Measurements from ENCODE around the gene TACC2. TPM values are rescaled to one million over a fixed set of nuclear protein-coding genes. Genes with fewer than 3 reads are reported as not detected.
"Not testable (repeated sequence)": the region's sequence is repeated elsewhere in the genome, so short reads cannot be mapped to it uniquely, and the experiment has no call there.

Gene TACC2
- total RNA-seq, 2 experiments from 2014 or later, result not detected

- Mint-ChIP-seq H3K27me3 (peaks cover 13% of the 10 kb centered on the region), H3K9me3 (peaks cover 10% of the 10 kb centered on the region), H3K27ac (no peak overlapping the region), H3K4me1 (no peaks in the 10 kb centered on the region), H3K36me3 (no peaks in the 10 kb centered on the region), H3K4me3 (no peak overlapping the region)
- DNase-seq, result no peak
- POLR2A ChIA-PET, result no interaction called here
- ATAC-seq (ENCODE audit: low read depth), result no peak
Measured at GRCh38 chr10:121998462-121998861, 9.5 kb downstream of the TACC2 start.

GRCh38 chr10:121999301-121999700 is 10.3 kb downstream of the TACC2 start:
- Mint-ChIP-seq H3K4me3 (no peak overlapping the region), H3K4me1 (no peaks in the 10 kb centered on the region), H3K36me3 (no peaks in the 10 kb centered on the region), H3K9me3 (peaks cover 11% of the 10 kb centered on the region), H3K27me3 (peaks cover 8% of the 10 kb centered on the region), H3K27ac (no peak overlapping the region)
- DNase-seq (no peak), ATAC-seq (ENCODE audit: low read depth) (no peak)
- POLR2A ChIA-PET, result no interaction called here

- POLR2A ChIA-PET, result no interaction called here
- Mint-ChIP-seq H3K27ac (no peak overlapping the region), H3K36me3 (no peaks in the 10 kb centered on the region), H3K4me1 (no peaks in the 10 kb centered on the region), H3K27me3 (peaks cover 8% of the 10 kb centered on the region), H3K4me3 (no peak overlapping the region), H3K9me3 (peaks cover 12% of the 10 kb centered on the region)
- DNase-seq (no peak), ATAC-seq (ENCODE audit: low read depth) (no peak)
Measured at GRCh38 chr10:122001698-122002097, 12.7 kb downstream of the TACC2 start.

DNA sequence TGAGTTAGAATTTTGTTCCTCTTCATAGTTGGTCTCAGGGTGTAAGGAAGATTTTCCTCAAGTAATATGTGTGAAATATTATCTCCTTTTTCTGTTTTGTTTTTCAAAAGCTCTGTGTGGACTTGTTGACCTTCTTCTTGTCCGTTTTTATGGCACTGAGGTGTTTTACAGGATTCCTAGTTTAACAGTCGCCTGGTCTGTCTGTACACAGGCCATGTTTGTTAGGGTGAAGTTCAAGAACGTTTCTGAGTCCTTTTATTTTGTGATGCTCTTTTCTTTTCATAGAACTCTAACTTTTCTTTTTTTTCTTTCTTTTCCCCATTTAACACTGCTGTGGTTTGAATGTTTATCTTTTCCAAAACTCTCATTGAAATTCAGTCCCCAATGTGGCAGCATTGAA is 18.5 kb downstream of the TACC2 start:
- H3K27ac Mint-ChIP-seq, result no peak overlapping the region
- no peaks in the 10 kb centered on the region for H3K36me3 Mint-ChIP-seq
- H3K27me3 Mint-ChIP-seq, result peaks cover 6% of the 10 kb centered on the region
- H3K9me3 Mint-ChIP-seq, result peaks cover 5% of the 10 kb centered on the region
- POLR2A ChIA-PET, result no interaction called here
- DNase-seq, result no peak
- ATAC-seq (ENCODE audit: low read depth), result no peak
- H3K4me1 Mint-ChIP-seq, result no peaks in the 10 kb centered on the region
- no peak overlapping the region for H3K4me3 Mint-ChIP-seq

DNA sequence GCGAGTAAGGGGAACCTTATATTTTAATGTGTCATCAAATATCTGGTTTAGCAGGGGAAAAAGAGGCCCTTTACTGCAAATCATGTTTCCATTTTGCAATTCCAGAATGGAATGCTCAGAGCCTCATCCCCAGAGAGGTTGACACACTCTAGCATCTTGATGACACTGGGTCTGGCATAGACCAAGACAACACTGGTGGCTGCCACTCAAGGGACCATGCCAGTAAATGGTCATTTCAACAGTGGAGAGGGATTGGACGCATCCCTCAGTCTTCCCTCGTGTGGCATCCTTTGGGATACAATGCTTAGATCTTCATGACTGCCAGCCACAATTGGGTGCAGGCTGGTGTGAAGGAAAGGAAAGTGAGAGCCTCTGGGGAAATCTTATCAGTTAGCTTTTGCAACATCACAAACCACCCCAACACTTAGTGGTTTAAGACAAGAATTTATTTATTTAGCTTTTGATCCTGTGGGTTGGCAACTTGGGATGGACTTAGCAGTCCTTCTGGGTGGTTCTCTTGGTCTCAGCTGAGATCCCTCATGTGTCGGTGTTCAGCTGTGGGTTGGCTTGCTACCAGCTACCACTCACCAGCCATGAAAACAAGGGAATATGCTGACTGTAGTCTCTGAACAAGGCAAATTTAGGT is 21.6 kb downstream of the TACC2 start:
- POLR2A ChIA-PET, result no interaction called here
- Mint-ChIP-seq H3K27ac (no peak overlapping the region), H3K27me3 (peaks cover 12% of the 10 kb centered on the region), H3K36me3 (no peaks in the 10 kb centered on the region), H3K4me1 (no peaks in the 10 kb centered on the region), H3K4me3 (no peak overlapping the region), H3K9me3 (no peaks in the 10 kb centered on the region)
- no peak for ATAC-seq (ENCODE audit: low read depth)
- no peak for DNase-seq

GRCh38 chr10:122012731-122013130 is 23.8 kb downstream of the TACC2 start:
- ATAC-seq (ENCODE audit: low read depth) (no peak), DNase-seq (no peak)
- Mint-ChIP-seq H3K27ac (no peak overlapping the region), H3K27me3 (peaks cover 12% of the 10 kb centered on the region), H3K36me3 (no peaks in the 10 kb centered on the region), H3K9me3 (no peaks in the 10 kb centered on the region), H3K4me3 (no peak overlapping the region), H3K4me1 (no peaks in the 10 kb centered on the region)
- POLR2A ChIA-PET, result no interaction called here

DNA sequence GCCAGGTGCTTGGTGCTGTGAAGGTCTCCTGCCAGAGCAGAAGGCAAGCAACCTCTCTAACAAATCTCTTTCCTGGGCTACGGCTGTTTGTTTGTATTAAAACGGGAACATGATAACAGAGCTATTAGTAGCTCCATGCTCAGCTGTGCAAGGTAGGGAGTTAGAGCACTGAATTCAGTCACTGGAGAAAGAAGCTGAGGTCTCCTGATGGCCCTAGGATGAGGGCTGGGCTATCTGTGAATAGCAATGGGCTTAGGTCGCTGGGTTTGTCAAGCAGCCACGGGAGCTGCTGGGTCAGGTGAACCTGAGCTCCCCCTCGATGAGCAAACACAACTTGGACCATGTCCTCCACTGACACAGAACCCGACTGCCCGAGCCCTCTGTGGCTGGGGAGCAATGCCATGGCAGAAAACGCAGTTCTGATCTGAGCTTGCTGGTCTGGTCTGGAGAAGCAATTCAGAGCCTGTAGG is 24.4 kb downstream of the TACC2 start:
- H3K27ac Mint-ChIP-seq, result no peak overlapping the region
- POLR2A ChIA-PET, result no interaction called here
- no peaks in the 10 kb centered on the region for H3K9me3 Mint-ChIP-seq
- H3K4me1 Mint-ChIP-seq, result no peaks in the 10 kb centered on the region
- no peaks in the 10 kb centered on the region for H3K36me3 Mint-ChIP-seq
- ATAC-seq (ENCODE audit: low read depth) (no peak), DNase-seq (no peak)
- no peak overlapping the region for H3K4me3 Mint-ChIP-seq
- H3K27me3 Mint-ChIP-seq, result peaks cover 12% of the 10 kb centered on the region

- ATAC-seq (ENCODE audit: low read depth) (no peak), DNase-seq (no peak)
- H3K36me3 Mint-ChIP-seq, result no peaks in the 10 kb centered on the region
- no peaks in the 10 kb centered on the region for H3K9me3 Mint-ChIP-seq
- POLR2A ChIA-PET, result no interaction called here
- H3K4me1 Mint-ChIP-seq, result no peaks in the 10 kb centered on the region
- H3K27me3 Mint-ChIP-seq, result peaks cover 22% of the 10 kb centered on the region
- no peak overlapping the region for H3K27ac Mint-ChIP-seq
- no peak overlapping the region for H3K4me3 Mint-ChIP-seq
Measured at GRCh38 chr10:122014652-122015248, 25.8 kb downstream of the TACC2 start.

- peaks cover 25% of the 10 kb centered on the region for H3K27me3 Mint-ChIP-seq
- H3K36me3 Mint-ChIP-seq; POLR2A ChIA-PET; H3K4me1 Mint-ChIP-seq; H3K27ac Mint-ChIP-seq; ATAC-seq (ENCODE audit: low read depth); H3K9me3 Mint-ChIP-seq; H3K4me3 Mint-ChIP-seq; DNase-seq: not testable (repeated sequence)
Measured at GRCh38 chr10:122017926-122018325, 29.0 kb downstream of the TACC2 start.

DNA sequence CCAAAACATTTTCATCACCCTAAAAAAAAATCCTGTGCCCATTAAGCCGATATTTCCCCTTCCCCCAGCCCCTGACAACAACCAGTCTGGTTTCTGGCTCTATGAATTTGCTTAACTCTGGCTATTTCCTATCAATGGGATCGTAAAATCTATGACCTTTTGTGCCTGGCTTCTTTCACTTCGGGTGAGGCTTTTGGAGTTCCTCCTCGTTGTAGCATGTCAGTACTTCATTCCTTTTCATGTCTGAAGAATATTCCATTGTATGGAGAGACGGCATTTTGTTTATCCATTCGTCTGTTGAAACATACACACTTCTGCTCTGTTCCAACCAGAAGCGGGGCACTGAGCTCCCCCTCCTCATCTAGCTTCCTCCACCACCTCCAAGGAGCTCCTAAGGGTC is 29.5 kb downstream of the TACC2 start:
- POLR2A ChIA-PET, result no interaction called here
- Mint-ChIP-seq H3K36me3 (no peaks in the 10 kb centered on the region), H3K4me1 (no peaks in the 10 kb centered on the region)

GRCh38 chr10:122018951-122019413 is 30.0 kb downstream of the TACC2 start:
- H3K4me1 Mint-ChIP-seq, result no peaks in the 10 kb centered on the region
- DNase-seq (no peak), ATAC-seq (ENCODE audit: low read depth) (no peak)
- H3K27ac Mint-ChIP-seq, result no peak overlapping the region
- POLR2A ChIA-PET, result no interaction called here
- peaks cover 23% of the 10 kb centered on the region for H3K27me3 Mint-ChIP-seq
- no peaks in the 10 kb centered on the region for H3K9me3 Mint-ChIP-seq
- H3K36me3 Mint-ChIP-seq, result no peaks in the 10 kb centered on the region
- no peak overlapping the region for H3K4me3 Mint-ChIP-seq

More for the DNA sequence above, 29.5 kb downstream of the TACC2 start:
- ATAC-seq (ENCODE audit: low read depth), result no peak
- Mint-ChIP-seq H3K27me3 (peaks cover 25% of the 10 kb centered on the region), H3K9me3 (no peaks in the 10 kb centered on the region), H3K4me3 (no peak overlapping the region), H3K27ac (no peak overlapping the region)
- no peak for DNase-seq

- POLR2A ChIA-PET, result no interaction called here
- H3K27ac Mint-ChIP-seq, result no peak overlapping the region
- H3K36me3 Mint-ChIP-seq, result no peaks in the 10 kb centered on the region
- no peak overlapping the region for H3K4me3 Mint-ChIP-seq
- ATAC-seq (ENCODE audit: low read depth) (no peak), DNase-seq (no peak)
- H3K27me3 Mint-ChIP-seq, result peaks cover 21% of the 10 kb centered on the region
- H3K9me3 Mint-ChIP-seq, result no peaks in the 10 kb centered on the region
- no peaks in the 10 kb centered on the region for H3K4me1 Mint-ChIP-seq
Measured at GRCh38 chr10:122019414-122019975, 30.5 kb downstream of the TACC2 start.

DNA sequence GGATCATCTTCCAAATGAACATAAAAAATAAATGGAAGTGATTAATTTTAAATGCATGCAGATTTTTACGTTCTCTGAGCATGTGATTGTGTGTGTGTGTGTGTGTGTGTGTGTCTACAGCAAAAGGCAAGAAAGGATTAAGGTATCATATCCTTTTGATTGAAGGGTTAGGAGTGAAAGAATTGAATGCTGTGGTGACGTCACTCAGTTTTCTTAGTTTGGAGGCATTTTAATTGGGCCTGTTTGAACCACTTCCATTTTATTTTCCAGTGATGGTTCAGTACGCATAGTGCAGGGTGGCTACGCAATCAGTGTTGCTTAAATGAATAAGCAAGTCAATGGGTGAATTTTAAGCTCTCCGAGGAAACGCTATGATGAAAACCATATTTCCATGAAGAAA is 31.3 kb downstream of the TACC2 start:
- POLR2A ChIA-PET, result no interaction called here
- H3K4me1 Mint-ChIP-seq, result no peaks in the 10 kb centered on the region
- H3K27me3 Mint-ChIP-seq, result peaks cover 19% of the 10 kb centered on the region
- no peak overlapping the region for H3K4me3 Mint-ChIP-seq
- DNase-seq (no peak), ATAC-seq (ENCODE audit: low read depth) (no peak)
- H3K36me3 Mint-ChIP-seq, result no peaks in the 10 kb centered on the region
- no peak overlapping the region for H3K27ac Mint-ChIP-seq
- no peaks in the 10 kb centered on the region for H3K9me3 Mint-ChIP-seq

DNA sequence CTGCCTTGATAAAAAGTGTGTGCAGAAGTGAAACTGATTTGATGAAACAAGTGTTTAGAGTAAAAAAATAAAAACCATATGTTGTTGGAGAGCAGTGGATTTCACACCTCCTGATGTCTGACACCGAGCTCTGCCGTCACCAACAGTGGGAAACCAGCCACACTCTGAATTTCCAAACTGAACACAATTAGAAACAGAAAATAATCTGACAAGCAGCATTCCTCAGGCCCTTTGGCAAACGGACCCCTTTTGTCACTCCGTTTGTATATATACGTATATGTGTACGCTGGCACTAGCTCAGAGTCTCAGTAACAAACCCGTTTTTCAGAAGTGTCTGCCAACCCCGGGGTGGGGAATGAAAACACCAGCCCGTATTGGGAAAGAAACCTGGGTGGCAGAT is 32.4 kb downstream of the TACC2 start:
- Mint-ChIP-seq H3K4me3 (no peak overlapping the region), H3K27ac (no peak overlapping the region), H3K4me1 (no peaks in the 10 kb centered on the region), H3K27me3 (peaks cover 19% of the 10 kb centered on the region), H3K9me3 (no peaks in the 10 kb centered on the region), H3K36me3 (no peaks in the 10 kb centered on the region)
- ATAC-seq (ENCODE audit: low read depth), result no peak
- POLR2A ChIA-PET, result no interaction called here
- no peak for DNase-seq

Data from activated naive CD8-positive, alpha-beta T cell treated with anti-CD3 and anti-CD28 coated beads, Interleukin-2, amount 10 ng/mL, durations not matched to agents 7 days and 5 days (primary cell).